DND-41 (cell line): Measurements from ENCODE around the gene NPY4R.
"Not testable (repeated sequence)": the region's sequence is repeated elsewhere in the genome, so short reads cannot be mapped to it uniquely, and the experiment has no call there.

Experiments
- EZH2 ChIP-seq: IDR thresholded peaks from 3 replicates; pipeline ENCODE4 v1.6.1; 2012; ENCODE audit warnings: borderline replicate concordance, low read depth, mild to moderate bottlenecking, moderate library complexity, low read length, inconsistent platforms; ENCODE audit not compliant: severe bottlenecking
- TF ChIP-seq, protein P1 (sequence below): IDR thresholded peaks from 2 replicates; pipeline ENCODE4 v1.5.1; 2012; ENCODE audit warnings: borderline replicate concordance, low read length, moderate library complexity, mild to moderate bottlenecking; ENCODE audit not compliant: poor library complexity, severe bottlenecking; ENCODE audit errors: extremely low read depth

DNA sequence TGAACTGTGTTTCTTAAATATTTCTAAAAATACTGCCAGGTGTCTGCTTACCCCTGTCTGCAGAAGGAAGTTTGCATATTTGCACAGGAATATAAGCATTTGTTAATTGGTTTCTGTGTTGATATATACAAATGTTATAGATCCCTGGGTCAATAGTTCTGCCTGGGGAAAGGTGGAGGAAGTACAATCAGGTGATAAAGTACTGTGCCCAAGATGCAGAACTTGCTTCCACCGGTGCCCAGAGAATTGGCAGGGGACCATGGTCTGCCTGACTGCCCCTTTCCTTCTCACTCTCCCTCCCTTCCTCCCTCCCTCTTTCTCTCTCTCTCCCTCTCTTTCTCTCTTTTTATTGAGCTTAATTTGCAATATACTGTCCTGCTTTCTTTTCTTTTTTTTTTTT is 22.3 kb downstream of the NPY4R start:
- TF ChIP-seq, protein P1, sequence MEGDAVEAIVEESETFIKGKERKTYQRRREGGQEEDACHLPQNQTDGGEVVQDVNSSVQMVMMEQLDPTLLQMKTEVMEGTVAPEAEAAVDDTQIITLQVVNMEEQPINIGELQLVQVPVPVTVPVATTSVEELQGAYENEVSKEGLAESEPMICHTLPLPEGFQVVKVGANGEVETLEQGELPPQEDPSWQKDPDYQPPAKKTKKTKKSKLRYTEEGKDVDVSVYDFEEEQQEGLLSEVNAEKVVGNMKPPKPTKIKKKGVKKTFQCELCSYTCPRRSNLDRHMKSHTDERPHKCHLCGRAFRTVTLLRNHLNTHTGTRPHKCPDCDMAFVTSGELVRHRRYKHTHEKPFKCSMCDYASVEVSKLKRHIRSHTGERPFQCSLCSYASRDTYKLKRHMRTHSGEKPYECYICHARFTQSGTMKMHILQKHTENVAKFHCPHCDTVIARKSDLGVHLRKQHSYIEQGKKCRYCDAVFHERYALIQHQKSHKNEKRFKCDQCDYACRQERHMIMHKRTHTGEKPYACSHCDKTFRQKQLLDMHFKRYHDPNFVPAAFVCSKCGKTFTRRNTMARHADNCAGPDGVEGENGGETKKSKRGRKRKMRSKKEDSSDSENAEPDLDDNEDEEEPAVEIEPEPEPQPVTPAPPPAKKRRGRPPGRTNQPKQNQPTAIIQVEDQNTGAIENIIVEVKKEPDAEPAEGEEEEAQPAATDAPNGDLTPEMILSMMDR, result not testable (repeated sequence)
- not testable (repeated sequence) for TF ChIP-seq EZH2
